Suprapubic skin (tissue), 4 donors: ENCODE data around the gene CCDC88A.

Experiments
- CTCF ChIP-seq, 2 donors: fragments of 200-600 bp in 1 of 2; fragments of 450-650 bp in 1 of 2; sonication (generic) in 1 of 2; IDR thresholded peaks; one replicate each; pipeline ENCODE4 v1.5.1; 2016 to 2019; ENCODE audit warnings: antibody characterized with exemption in 2 of 2, mild to moderate bottlenecking in 1 of 2, moderate library complexity in 1 of 2
- POLR2A ChIP-seq, 2 donors: fragments of 450-650 bp; IDR thresholded peaks; one replicate each; pipeline ENCODE4 v1.6.1; 2017; ENCODE audit warnings: antibody characterized with exemption in 2 of 2, mild to moderate bottlenecking in 2 of 2, moderate library complexity in 2 of 2
- POLR2AphosphoS5 ChIP-seq, 3 donors: sonication (generic); formaldehyde crosslinking; IDR thresholded peaks; one replicate each; pipeline ENCODE4 v1.6.1; 2017; ENCODE audit warnings: antibody characterized with exemption in 3 of 3

GRCh38 chr2:55451699-55452098 lies 32.0 kb upstream of the CCDC88A start:
- TF ChIP-seq CTCF (IDR thresholded peaks at IDR 0.05) (no peak), POLR2A (IDR thresholded peaks at IDR 0.05) (no peak), POLR2AphosphoS5 (IDR thresholded peaks at IDR 0.05) (no peak)
